Measurements from ENCODE around the gene PCDH7. TPM values are rescaled to one million over a fixed set of nuclear protein-coding genes. Genes with fewer than 3 reads are reported as not detected.

Gene PCDH7
- total RNA-seq, 1 experiment from 2014 or later, result 65.9 TPM

DNA sequence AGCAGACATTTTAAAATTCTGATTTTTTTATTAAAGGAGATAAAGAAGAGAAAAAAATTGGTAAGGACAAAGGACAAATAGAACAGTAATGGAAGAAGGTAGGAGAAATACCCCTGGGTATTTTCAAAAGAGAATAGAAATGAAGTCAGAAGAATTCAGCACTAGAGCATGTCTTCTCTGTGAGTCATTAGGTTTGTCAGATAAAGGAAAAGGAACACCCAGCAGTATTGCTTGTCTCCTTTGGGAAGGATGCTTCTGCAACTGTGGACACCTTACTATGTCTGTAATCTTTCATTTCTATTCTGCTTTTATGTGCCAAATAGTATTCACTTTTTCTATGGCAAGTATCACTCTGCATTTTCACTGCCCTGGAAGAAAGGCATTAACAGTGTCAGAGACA is 24.0 kb upstream of the PCDH7 start:
- H3K36me3 ChIP-seq (ENCODE audit: control insufficient read depth in 1 of 2, insufficient read depth in 2 of 2, low read length in 2 of 2), result no peaks in the 10 kb centered on the region
- no peak overlapping the region for H2AFZ ChIP-seq (ENCODE audit: low read depth, low read length, poor library complexity, severe bottlenecking)
- ChIA-PET POLR2A (no interaction called here), CTCF (no interaction called here), RAD21 (ENCODE audit: low non-redundant PET in 1 of 2, low total read pairs in 2 of 2, uncharacterized antibody in 2 of 2, unreplicated experiment in 2 of 2) (no interaction called here)
- BruUV-seq (replicated peaks), result no TSS peak
- ATAC-seq, result no peak
- H3K79me2 ChIP-seq (ENCODE audit: insufficient read depth, low read length), result no peaks in the 10 kb centered on the region
- H3K9me2 ChIP-seq (ENCODE audit: insufficient read depth), result no peaks in the 10 kb centered on the region
- no peak overlapping the region for H3K27ac ChIP-seq (ENCODE audit: low read depth, low read length)
- no peaks in the 10 kb centered on the region for H4K20me1 ChIP-seq (ENCODE audit: insufficient read depth)
- no peak overlapping the region for H3K9ac ChIP-seq (ENCODE audit: low read length)
- H3K4me2 ChIP-seq (ENCODE audit: low read length), result no peak overlapping the region
- no peaks in the 10 kb centered on the region for H3K9me3 ChIP-seq (ENCODE audit: control insufficient read depth in 1 of 2, insufficient read depth in 1 of 2, low read depth in 1 of 2, low read length in 2 of 2)
- no peaks in the 10 kb centered on the region for H3K27me3 ChIP-seq (ENCODE audit: insufficient read depth, low read length)
- TF ChIP-seq, protein P1, sequence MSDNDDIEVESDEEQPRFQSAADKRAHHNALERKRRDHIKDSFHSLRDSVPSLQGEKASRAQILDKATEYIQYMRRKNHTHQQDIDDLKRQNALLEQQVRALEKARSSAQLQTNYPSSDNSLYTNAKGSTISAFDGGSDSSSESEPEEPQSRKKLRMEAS (IDR thresholded peaks at IDR 0.05), result no peak
- TF ChIP-seq SRF (IDR thresholded peaks at IDR 0.05; ENCODE audit: low read depth) (no peak), ZNF274 (IDR thresholded peaks at IDR 0.05; ENCODE audit: low read depth, low read length) (no peak), EGR1 (IDR thresholded peaks at IDR 0.05; ENCODE audit: low read depth) (no peak), POLR2AphosphoS5 (IDR thresholded peaks at IDR 0.05; ENCODE audit: low read depth, low read length) (no peak), SIN3A (IDR thresholded peaks at IDR 0.05; ENCODE audit: low read depth) (no peak), CEBPB (IDR thresholded peaks at IDR 0.05; ENCODE audit: low read depth) (no peak), CBX3 (IDR thresholded peaks at IDR 0.05; ENCODE audit: low read depth) (no peak), JUND (IDR thresholded peaks at IDR 0.05) (no peak)
- TF ChIP-seq, protein P2, sequence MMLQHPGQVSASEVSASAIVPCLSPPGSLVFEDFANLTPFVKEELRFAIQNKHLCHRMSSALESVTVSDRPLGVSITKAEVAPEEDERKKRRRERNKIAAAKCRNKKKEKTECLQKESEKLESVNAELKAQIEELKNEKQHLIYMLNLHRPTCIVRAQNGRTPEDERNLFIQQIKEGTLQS (IDR thresholded peaks at IDR 0.05), result no peak
- TF ChIP-seq, protein P3, sequence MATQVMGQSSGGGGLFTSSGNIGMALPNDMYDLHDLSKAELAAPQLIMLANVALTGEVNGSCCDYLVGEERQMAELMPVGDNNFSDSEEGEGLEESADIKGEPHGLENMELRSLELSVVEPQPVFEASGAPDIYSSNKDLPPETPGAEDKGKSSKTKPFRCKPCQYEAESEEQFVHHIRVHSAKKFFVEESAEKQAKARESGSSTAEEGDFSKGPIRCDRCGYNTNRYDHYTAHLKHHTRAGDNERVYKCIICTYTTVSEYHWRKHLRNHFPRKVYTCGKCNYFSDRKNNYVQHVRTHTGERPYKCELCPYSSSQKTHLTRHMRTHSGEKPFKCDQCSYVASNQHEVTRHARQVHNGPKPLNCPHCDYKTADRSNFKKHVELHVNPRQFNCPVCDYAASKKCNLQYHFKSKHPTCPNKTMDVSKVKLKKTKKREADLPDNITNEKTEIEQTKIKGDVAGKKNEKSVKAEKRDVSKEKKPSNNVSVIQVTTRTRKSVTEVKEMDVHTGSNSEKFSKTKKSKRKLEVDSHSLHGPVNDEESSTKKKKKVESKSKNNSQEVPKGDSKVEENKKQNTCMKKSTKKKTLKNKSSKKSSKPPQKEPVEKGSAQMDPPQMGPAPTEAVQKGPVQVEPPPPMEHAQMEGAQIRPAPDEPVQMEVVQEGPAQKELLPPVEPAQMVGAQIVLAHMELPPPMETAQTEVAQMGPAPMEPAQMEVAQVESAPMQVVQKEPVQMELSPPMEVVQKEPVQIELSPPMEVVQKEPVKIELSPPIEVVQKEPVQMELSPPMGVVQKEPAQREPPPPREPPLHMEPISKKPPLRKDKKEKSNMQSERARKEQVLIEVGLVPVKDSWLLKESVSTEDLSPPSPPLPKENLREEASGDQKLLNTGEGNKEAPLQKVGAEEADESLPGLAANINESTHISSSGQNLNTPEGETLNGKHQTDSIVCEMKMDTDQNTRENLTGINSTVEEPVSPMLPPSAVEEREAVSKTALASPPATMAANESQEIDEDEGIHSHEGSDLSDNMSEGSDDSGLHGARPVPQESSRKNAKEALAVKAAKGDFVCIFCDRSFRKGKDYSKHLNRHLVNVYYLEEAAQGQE (IDR thresholded peaks at IDR 0.05; ENCODE audit: low read depth), result no peak
- no peak overlapping the region for H3K4me3 ChIP-seq (replicated peaks in 1 of 2; ENCODE audit: low read depth in 1 of 2, low read length in 2 of 2)
- no peak for DNase-seq (ENCODE audit: low read depth, low spot score)
- H3K4me1 ChIP-seq (ENCODE audit: control insufficient read depth in 1 of 2, insufficient read depth in 2 of 2, low read length in 2 of 2), result no peaks in the 10 kb centered on the region
- intact Hi-C loops (cut with micrococcal nuclease), result no loop called here

Data from HCT116 (cell line).